ENCODE measurements around the gene ATP13A2.

- TF ChIP-seq, protein P1, sequence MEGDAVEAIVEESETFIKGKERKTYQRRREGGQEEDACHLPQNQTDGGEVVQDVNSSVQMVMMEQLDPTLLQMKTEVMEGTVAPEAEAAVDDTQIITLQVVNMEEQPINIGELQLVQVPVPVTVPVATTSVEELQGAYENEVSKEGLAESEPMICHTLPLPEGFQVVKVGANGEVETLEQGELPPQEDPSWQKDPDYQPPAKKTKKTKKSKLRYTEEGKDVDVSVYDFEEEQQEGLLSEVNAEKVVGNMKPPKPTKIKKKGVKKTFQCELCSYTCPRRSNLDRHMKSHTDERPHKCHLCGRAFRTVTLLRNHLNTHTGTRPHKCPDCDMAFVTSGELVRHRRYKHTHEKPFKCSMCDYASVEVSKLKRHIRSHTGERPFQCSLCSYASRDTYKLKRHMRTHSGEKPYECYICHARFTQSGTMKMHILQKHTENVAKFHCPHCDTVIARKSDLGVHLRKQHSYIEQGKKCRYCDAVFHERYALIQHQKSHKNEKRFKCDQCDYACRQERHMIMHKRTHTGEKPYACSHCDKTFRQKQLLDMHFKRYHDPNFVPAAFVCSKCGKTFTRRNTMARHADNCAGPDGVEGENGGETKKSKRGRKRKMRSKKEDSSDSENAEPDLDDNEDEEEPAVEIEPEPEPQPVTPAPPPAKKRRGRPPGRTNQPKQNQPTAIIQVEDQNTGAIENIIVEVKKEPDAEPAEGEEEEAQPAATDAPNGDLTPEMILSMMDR (conservative IDR thresholded peaks at IDR 0.05; ENCODE audit: low read depth, low read length), result no peak
- no peak for TF ChIP-seq EZH2 (IDR thresholded peaks at IDR 0.05; ENCODE audit: borderline replicate concordance, low read depth, low read length, poor library complexity, severe bottlenecking)
Measured at GRCh38 chr1:16976966-16977365, 34.8 kb downstream of the ATP13A2 start.

All from A673 (cell line).